AG09319 (cell line): Measurements from ENCODE around the gene IFI35.
"Not testable (repeated sequence)": the region's sequence is repeated elsewhere in the genome, so short reads cannot be mapped to it uniquely, and the experiment has no call there.

Experiments used
- DNase-seq: peaks from one replicate; pipeline ENCODE4 v3.0.0-alpha.2; 2010; ENCODE audit warnings: low read depth; ENCODE audit errors: extremely low read depth
- TF ChIP-seq, protein P1 (sequence below): IDR thresholded peaks from 2 replicates; pipeline ENCODE4 v1.5.1; 2011; ENCODE audit warnings: low read depth, mild to moderate bottlenecking, inconsistent platforms, low read length, moderate library complexity

IFI35 gene

GRCh38 chr17:42989726-42990652, 16.6 kb upstream of the IFI35 start:
- DNase-seq = no peak
- TF ChIP-seq, protein P1, sequence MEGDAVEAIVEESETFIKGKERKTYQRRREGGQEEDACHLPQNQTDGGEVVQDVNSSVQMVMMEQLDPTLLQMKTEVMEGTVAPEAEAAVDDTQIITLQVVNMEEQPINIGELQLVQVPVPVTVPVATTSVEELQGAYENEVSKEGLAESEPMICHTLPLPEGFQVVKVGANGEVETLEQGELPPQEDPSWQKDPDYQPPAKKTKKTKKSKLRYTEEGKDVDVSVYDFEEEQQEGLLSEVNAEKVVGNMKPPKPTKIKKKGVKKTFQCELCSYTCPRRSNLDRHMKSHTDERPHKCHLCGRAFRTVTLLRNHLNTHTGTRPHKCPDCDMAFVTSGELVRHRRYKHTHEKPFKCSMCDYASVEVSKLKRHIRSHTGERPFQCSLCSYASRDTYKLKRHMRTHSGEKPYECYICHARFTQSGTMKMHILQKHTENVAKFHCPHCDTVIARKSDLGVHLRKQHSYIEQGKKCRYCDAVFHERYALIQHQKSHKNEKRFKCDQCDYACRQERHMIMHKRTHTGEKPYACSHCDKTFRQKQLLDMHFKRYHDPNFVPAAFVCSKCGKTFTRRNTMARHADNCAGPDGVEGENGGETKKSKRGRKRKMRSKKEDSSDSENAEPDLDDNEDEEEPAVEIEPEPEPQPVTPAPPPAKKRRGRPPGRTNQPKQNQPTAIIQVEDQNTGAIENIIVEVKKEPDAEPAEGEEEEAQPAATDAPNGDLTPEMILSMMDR = no peak

DNA sequence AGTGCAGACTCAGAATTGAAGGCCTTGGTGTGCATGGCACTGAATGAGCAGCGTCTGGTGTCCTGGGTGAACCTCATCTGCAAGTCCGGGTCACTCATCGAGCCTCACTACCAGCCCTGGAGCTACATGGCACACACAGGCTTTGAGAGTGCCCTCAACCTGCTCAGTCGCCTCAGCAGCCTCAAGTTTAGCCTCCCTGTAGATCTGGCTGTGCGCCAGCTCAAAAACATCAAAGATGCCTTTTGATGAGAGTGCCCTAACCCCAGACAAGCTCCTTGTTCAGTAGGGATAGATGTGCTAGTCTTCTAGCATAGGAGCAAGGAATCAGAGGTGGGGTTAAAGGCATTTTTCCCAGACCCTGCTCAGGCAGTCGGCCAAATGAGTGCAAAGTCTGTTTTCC, 15.1 kb upstream of the IFI35 start:
- TF ChIP-seq, protein P1 = no peak
- no peak for DNase-seq

DNA sequence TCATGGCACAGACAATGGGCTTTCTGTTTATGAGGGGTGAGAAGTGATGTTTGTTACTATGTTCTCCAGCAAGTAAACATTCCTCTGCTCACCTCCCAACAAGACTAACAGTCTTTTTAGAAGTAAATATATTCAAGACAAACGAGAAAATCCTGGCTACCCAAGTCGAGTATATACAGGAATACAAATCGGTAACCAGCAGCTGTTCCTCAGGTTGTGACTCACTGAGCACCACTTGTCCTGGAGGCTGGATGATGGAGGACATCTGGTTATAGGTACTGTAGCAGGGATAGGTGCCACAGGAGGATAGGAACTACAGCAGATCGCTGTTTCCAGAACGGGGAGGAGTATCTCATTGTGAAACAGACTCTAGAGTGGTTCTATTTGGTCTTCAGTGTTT, 13.7 kb upstream of the IFI35 start:
- TF ChIP-seq, protein P1 = no peak
- no peak for DNase-seq

GRCh38 chr17:42993913-42994312, 12.7 kb upstream of the IFI35 start:
- DNase-seq = not testable (repeated sequence)

GRCh38 chr17:42997390-42997983, 9.1 kb upstream of the IFI35 start:
- TF ChIP-seq, protein P1 = no peak
- no peak for DNase-seq

DNA sequence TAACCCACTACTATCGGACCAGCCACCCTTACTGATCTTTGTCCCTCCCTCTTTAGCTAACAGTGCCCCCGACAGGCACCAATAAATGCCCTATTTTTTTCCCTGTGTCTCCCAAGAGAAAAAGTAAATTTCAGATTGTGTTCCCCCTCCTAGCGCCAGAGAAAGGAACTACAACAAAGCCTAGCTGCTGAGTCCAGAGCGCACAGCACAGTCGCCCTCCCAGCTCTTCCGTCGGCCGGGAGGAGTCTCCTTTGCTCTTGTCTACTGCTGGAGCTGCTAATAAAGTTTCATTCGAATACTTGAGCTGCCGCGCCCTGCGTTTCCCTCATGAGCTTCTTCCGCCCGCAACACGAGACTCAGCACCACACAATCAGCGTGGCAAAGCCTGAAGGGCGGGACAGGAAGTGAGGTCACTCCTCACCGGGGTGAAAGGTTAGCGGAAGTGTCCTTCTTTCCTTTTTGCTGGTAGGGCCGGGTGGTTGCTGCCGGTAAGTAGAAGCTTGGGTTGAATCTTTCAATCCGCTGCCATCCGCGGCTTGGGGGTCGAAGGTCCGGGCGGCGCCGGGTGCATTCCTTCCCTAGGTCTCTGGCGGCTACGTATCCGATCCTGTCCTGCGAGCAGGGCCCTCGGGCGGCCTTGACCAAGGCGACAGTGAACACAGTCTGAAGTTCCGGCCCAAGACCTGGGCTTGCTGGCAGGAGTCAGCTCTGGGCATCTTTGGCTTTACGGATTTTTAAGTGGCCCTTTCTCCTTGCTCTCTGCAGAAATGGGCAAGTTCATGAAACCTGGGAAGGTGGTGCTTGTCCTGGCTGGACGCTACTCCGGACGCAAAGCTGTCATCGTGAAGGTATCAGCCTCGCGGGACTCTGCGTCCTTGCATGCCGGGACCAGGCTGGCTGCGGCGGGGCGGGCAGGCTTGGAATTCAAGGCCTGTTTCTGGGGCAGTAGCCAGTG, 8.3 kb upstream of the IFI35 start, which contains the start of gene RPL27:
RPL27 (plus strand) TSS at position 436 of the 955 bp plus-strand sequence; CDS start at position 768, 332 bp downstream.
- TF ChIP-seq, protein P1 = peak; percentile 83
- DNase-seq = peak; percentile 100

DNA sequence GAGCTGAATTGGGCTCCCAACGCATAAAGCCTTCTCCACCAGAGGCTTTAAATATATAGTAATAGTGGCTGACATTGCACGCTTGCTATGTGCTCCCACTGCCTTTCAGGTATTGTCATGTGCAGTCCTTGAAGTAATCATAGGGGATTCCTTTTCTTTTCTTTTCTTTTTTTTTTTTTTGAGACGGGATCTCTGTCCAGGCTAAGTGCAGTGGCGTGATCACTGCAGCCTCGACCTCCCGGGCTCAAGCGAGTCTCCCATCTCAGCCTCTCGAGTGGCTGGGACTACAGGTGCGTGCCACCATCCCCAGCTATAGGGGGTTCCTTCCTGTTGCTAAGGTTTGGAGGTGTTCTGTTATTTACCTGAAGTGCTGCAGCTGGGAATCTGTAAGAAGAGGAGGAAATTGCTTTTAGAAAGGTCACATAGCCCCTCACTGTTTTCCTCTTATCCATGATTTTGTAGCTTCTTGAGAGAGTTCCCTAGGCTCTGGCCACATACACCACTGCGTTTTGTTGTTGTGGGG, 7.5 kb upstream of the IFI35 start:
- DNase-seq = no peak
- TF ChIP-seq, protein P1 = no peak

- DNase-seq = not testable (repeated sequence)
Observed at GRCh38 chr17:43000894-43001293, 5.7 kb upstream of the IFI35 start.
